CD4-positive, alpha-beta T cell treated with Interleukin-2 at 100 ng/mL for 4 hours (primary cell): Measurements from ENCODE around the gene DNAH5.
"Not testable (repeated sequence)": the region's sequence is repeated elsewhere in the genome, so short reads cannot be mapped to it uniquely, and the experiment has no call there.

Experiments
- DNase-seq: peaks from one replicate; pipeline ENCODE4 v3.0.0-alpha.2; 2020; ENCODE audit warnings: low spot score

The DNAH5 gene

GRCh38 chr5:13843175-13843846, 101.2 kb downstream of the DNAH5 start:
- no peak for DNase-seq

GRCh38 chr5:13833440-13833839, 111.0 kb downstream of the DNAH5 start:
- no peak for DNase-seq

DNA sequence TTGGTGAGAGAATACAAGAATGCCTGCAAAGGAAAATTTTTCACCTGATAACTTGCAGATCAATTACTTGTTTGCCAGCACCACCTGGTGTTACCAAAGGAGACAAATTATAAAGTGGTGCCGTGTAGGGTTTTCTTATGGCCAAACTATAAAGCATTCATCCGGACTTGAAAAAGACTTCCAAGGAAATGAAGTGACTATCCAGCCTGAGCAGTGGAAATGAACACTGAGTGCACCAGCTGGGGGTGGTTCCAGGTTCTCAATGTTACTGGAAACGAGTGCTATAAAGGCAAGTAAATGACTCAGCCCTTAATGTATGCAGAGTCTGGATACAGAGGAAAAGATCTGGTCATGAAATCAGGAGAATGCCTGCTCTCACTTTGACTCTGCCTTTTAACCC, 113.1 kb downstream of the DNAH5 start:
- no peak for DNase-seq

GRCh38 chr5:13830536-13830935, 114.0 kb downstream of the DNAH5 start:
- DNase-seq = no peak

GRCh38 chr5:13821366-13821765, 123.1 kb downstream of the DNAH5 start:
- DNase-seq = no peak

- DNase-seq = no peak
Measured at GRCh38 chr5:13816126-13816525, 128.4 kb downstream of the DNAH5 start.

GRCh38 chr5:13814301-13814700, 130.2 kb downstream of the DNAH5 start:
- no peak for DNase-seq

DNA sequence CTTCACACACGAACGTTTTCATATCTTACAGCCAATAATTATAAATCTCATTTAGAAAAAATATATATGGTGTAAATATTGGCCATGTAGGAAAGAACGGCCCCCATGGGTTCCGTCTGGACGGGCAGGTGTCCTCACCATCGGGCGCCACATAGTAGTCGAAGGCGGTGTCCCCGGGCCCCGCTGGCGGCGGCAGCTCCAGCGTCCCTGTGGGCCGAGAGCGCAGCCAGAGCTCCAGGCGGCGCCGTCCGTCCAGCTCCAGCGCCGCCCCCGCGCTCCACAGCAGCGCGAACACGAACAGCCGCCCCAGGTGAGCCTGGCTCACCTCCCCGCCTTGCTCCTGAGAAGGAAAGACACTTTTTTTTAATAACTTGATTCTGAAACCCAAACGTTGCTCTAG, 134.6 kb downstream of the DNAH5 start:
- no peak for DNase-seq

DNA sequence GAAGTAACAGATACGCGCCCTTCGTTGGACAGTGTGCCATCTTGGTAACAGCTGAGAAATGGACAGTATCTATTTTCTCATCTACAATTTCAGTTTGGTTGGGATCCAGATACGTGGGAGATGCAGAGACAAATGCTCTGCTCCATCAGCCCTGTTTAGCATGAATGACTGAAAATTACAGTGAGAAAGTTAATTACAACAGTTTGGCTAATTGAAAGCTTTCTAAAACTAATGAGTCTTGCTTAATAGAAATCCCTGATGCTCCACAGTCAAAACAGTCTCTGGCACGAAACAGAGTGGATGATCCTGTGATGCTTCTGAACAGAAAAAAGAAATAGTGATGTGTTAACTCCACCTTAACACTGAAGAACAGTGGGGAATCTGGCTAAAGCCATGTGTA, 140.2 kb downstream of the DNAH5 start:
- DNase-seq = no peak

GRCh38 chr5:13798569-13798968, 145.9 kb downstream of the DNAH5 start:
- not testable (repeated sequence) for DNase-seq

- no peak for DNase-seq
Measured at GRCh38 chr5:13785781-13786415, 158.6 kb downstream of the DNAH5 start.

GRCh38 chr5:13783726-13784125, 160.8 kb downstream of the DNAH5 start:
- DNase-seq = no peak

GRCh38 chr5:13780081-13780480, 164.4 kb downstream of the DNAH5 start:
- no peak for DNase-seq

DNA sequence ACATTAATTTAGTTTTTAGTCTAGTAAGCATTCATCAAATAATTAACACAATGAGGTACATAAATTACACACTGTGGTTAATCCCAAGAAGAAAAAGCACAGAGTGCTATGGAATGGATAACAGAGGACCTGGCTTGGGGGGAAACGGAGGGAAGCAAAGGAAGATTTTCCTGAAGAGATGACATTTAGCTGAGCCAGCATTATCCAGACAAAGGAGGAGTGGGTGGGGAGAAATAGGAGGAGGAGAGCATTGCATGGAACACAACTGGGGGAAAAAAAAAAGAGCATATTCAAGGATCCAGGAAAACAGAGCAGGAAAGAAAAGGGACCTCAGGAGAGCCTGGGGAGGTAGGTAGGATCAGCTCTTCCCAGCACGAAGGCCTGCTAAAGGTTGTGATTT, 170.8 kb downstream of the DNAH5 start:
- DNase-seq = no peak

- DNase-seq = no peak
Measured at GRCh38 chr5:13771011-13771571, 173.4 kb downstream of the DNAH5 start.

- DNase-seq = no peak
Measured at GRCh38 chr5:13766236-13766635, 178.3 kb downstream of the DNAH5 start.

GRCh38 chr5:13763719-13764118, 180.8 kb downstream of the DNAH5 start:
- DNase-seq = no peak

DNA sequence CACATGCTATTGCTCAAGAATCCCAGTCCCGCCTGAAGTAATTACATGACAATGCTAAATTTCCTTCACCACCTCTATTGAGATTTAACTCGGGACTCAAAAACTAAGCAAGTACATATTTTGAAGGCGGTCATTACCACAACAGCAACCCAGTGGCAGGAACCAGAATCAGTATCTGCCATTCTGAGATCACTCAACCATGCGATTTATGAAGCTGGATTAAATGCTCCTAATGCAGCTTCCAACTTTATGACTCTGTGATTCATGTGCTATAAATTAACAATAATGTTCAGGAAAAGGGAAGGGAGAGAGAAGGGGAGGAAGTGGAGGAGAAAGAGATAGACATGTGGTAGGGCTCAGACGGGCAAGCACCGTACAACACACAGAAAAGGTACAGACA, 194.7 kb downstream of the DNAH5 start:
- DNase-seq = no peak

DNA sequence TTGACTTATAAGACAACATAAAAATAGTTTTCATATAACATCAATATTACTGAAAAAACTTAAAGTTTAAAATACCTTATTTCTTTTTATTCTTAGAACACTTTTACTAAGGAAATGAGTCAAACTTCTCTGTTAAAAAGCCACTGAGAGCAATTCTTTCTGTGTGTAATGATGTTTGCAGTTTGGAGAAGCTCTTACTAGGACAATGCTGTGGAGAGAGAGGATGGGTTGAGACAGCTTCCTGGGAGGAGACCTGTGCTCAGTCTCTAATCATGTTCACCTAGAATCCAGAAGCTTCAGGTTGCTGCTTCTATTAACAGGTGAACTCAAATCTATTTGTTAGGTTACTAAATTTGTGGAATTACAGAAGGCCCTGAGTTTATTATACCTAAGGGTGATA, 198.5 kb downstream of the DNAH5 start:
- no peak for DNase-seq

- DNase-seq = no peak
Measured at GRCh38 chr5:13745508-13745907, 199.0 kb downstream of the DNAH5 start.

GRCh38 chr5:13740471-13740870, 204.0 kb downstream of the DNAH5 start:
- DNase-seq = no peak

DNA sequence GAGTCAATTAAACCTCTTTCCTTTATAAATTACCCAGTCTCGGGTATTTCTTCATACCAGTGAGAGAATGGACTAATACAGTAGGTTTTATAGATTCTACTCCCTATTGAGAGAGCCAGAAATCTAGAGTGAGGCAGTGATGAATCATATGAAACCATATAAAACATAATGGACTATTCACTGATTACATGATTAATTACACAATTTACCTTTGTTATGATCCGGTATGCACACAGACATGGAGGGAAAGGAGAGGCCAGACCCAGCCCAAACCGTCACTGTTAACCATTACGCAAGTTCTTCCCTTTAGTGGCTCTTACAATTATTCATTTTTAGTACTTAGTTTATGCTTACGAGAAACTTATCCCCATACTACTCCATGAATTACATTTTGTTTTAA, 205.0 kb downstream of the DNAH5 start:
- no peak for DNase-seq

DNA sequence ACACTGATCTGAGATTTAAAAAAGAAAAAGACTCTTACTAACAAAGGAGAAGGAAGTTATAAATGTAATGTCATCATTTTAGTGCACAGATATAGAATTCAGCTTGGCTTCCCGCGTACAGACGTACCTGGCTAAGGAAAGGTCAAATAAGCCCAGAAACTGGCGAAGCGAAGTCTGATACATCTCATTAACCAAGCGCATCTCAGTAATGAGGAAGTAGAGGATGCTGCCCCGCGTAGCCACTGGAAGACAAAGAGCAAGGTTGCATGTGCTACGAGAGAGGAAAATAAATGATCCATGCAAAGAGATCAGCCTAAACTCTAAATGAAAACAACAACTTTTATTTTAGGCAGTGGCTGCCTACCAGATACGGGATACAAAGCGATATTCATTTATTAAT, 208.8 kb downstream of the DNAH5 start:
- no peak for DNase-seq

DNA sequence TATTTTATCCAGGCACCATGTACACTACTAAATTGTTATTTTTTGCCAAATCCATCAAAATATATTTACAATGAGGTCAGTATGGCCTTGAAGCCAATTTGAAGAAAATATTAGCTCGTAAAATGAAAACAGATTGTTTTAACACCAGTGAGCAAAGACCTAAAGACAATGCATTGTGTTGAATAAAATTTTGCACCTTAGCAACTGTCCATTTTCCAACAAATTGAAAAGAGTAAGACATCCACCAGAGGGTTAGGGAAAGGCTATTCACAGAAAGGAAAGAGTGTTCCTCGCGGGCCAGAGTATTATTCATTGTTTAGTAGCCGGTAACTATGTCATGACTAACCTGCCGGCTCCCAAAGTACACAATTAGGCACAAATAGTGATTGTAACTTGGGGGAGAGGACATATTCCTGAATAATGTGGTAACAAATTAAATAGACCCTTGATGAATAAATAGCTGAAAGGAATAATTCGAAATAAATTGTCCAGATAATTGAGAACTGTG, 213.3 kb downstream of the DNAH5 start:
- no peak for DNase-seq
